GM12891 (cell line): Measurements from ENCODE around the gene OOEP.
"Not testable (repeated sequence)": the region's sequence is repeated elsewhere in the genome, so short reads cannot be mapped to it uniquely, and the experiment has no call there.

Experiments used
- DNase-seq: peaks from one replicate; pipeline ENCODE4 v3.0.0; 2011; ENCODE audit warnings: low spot score; ENCODE audit not compliant: insufficient read length
- FAIRE-seq: peaks from 2 replicates; lab custom pipeline; 2011; peaks lifted over from hg19 to GRCh38; lab: Jason Lieb, UNC
- PAX5 ChIP-seq: IDR thresholded peaks from 2 replicates; pipeline ENCODE4 v1.6.1; 2011; ENCODE audit warnings: low read length, moderate library complexity, mild to moderate bottlenecking; ENCODE audit not compliant: insufficient read depth, severe bottlenecking
- POLR2A ChIP-seq: IDR thresholded peaks from 2 replicates; pipeline ENCODE4 v1.6.1; 2011; ENCODE audit warnings: low read depth, low read length, control low read depth
- POLR2AphosphoS5 ChIP-seq: IDR thresholded peaks from 2 replicates; pipeline ENCODE4 v1.6.1; 2011; ENCODE audit warnings: low read depth, low read length, control low read depth
- POU2F2 ChIP-seq: IDR thresholded peaks from 2 replicates; pipeline ENCODE4 v1.6.1; 2011; ENCODE audit warnings: low read depth, mild to moderate bottlenecking, control low read depth, low read length, moderate library complexity
- SPI1 ChIP-seq: IDR thresholded peaks from 2 replicates; pipeline ENCODE4 v1.6.1; 2011; ENCODE audit warnings: low read depth, low read length, control low read depth
- TAF1 ChIP-seq: IDR thresholded peaks from 2 replicates; pipeline ENCODE4 v1.6.1; 2011; ENCODE audit warnings: low read depth, low read length, control low read depth

OOEP gene

DNA sequence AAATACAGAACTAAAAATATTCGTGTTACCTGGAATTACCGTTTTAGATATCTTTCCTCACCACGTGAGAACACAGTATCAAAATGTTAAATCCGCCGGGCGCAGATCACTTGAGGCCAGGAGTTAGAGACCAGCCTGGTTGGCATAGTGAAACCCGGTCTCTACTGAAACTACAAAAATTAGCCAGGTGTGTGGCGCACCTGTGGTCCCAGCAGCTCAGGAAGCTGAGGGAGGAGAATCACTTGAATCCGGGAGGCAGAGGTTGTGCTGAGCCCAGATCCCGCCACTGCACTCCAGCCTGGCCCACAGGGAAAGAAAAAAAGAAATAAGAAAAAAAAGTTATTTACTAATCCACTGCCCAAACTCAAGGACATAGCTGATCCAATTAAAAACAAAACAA lies 20.2 kb upstream of the OOEP start:
- no peak for TF ChIP-seq SPI1
- TF ChIP-seq POLR2AphosphoS5 = no peak
- TF ChIP-seq POU2F2 = no peak
- TF ChIP-seq TAF1 = no peak
- TF ChIP-seq PAX5 = no peak
- TF ChIP-seq POLR2A = no peak
- DNase-seq (no peak), FAIRE-seq (no peak)

DNA sequence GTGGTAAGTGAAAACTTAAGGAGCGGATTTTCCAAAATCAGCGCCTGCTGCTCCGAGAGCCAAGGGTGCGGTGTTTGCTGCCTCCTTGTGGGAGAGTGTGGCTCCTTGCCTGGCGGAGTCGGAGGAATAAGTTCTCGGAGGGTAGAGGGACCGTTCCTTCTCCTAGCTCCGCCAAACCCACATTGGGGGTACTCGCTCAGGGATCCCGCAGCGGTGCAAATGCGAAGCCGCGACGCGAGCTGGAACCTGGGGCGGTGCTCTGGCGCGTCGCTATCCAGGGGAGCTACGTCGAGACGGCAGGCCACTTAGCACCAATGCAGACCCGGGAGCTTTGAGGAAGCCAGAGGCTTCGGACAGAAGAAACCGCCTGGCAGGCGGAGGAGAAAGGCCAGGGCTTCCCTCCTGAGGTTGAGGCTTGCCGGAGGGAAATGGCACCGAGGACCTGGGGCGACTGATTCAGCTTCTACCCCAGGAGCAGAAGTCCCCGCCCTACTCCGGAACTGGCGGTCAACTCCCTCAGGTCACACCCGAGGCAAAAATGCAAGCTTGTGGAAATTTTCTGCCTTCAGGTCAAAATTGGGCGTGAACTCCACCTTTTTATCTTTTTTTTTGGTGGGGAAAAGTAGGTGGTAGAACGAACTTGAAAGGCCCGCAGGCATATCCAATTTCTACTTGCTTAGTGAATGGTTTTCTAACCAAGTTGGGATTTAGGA lies 19.3 kb upstream of the OOEP start:
- DNase-seq (peak; percentile 59), FAIRE-seq (peak; percentile 76)
- peak; percentile 21; the same call in 1 of the 2 replicates for TF ChIP-seq SPI1
- TF ChIP-seq POU2F2 = no peak

DNA sequence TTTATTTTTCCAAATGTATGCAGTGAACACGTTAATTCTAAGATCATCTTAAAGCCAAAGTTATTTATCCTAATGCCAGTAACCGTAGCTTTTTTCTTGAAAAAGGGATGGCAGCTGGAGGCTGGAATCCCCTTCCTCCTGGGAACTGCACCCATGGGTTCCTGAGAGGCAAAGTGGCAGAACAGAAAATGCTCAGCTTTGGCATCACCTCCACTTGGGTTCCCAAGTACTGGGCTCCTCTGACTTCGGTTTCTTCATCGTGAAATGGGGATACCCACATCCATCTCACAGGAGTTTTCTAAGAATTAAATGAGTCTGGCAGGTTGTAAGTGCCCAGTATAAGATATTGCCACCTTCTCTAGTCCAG lies 18.7 kb upstream of the OOEP start:
- DNase-seq = no peak

DNA sequence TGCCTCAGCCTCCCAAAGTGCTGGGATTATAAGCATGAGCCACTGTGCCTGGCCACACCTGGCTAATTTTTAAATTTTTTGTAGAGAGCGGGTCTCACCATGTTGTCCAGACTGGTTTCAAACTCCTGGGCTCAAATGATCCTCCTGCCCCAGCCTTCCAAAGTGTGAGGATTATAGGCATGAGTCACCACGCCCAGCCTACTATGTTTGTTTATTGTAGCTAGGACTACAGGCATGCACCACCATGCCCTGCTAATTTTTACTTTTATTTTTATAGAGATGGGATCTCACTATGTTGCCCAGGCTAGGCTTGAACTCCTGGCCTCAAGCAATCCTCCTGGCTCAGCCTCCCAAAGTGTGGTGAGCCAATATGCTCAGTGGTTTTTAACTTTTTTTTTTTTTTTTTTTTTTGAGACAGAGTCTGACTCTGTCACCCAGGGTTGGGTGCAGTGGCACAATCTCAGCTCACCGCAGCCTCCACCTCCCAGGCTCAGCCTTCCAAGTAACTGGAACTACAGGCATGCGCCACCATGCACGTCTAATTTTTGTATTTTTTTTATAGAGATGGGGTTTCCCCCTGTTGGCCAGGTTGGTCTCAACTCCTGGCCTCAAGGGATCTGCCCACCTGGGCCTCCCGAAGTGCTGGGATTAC lies 12.9 kb upstream of the OOEP start:
- DNase-seq (no peak), FAIRE-seq (no peak)
- TF ChIP-seq PAX5 (no peak), SPI1 (no peak), POLR2AphosphoS5 (no peak), POU2F2 (no peak), POLR2A (no peak), TAF1 (no peak)

More for the DNA sequence above, 18.7 kb upstream of the OOEP start:
- FAIRE-seq = peak; percentile 23
- TF ChIP-seq POU2F2 (no peak), TAF1 (no peak)

DNA sequence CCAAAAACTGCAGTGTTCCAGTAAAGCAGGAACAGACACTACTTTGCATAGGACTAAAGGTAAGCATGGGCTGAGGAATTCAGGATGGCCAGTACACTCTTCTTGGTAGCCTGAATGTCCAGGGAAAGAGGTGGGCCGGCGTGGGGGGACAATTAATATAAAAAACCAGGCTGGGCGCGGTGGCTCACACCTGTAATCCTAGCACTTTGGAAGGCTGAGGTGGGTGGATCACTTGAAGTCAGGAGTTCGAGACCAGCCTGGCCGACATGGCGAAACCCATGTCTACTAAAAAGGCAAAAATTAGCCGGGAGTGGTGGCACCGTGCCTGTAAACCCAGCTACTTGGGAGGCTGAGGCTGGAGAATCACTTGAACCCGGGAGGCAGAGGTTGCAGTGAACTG lies 11.8 kb upstream of the OOEP start:
- not testable (repeated sequence) for FAIRE-seq, DNase-seq

DNA sequence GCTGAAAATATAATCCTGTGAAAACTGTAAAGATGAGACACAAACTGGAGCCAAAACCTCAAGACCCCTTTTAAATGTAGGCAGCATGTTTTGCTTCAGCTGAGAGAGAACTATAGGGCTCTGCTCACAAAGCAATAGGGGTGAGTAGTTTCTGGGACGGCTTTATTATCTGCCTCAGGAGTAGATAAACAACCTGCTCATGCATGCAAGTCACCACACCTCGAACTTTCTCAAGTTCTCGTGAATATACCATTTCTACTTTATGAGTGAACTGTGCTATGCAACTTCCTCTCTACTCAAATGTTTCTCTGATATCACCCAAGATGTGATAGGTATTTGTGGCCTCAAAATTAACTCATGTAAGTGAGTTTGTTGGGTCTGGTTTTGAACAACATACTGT lies 7.5 kb upstream of the OOEP start:
- FAIRE-seq (peak; percentile 9), DNase-seq (no peak)
- TF ChIP-seq POU2F2 (no peak), TAF1 (no peak), PAX5 (no peak), POLR2A (no peak), POLR2AphosphoS5 (no peak), SPI1 (no peak; the same call in 1 of the 2 replicates)

DNA sequence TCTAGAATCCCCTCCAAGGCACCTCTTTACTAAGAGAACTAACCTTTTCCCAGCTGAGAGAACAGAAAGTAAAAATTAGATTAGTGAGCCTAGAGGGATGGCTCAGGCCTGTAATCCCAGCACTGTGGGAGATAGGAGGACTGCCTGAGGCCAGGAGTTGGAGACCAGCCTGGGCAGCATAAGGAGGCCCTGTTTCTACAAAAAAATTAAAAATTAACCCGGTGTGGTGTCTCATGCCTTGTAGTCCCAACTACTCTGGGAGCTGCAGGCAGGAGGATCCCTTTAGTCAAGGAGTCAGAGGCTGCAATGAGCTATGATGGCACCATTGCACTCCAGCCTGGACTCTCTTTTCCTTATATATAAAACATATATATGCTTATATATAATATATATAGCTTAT lies 5.5 kb upstream of the OOEP start:
- DNase-seq (no peak), FAIRE-seq (no peak)
- TF ChIP-seq POU2F2 (no peak), POLR2A (no peak), POLR2AphosphoS5 (no peak), SPI1 (no peak), PAX5 (no peak), TAF1 (no peak)

DNA sequence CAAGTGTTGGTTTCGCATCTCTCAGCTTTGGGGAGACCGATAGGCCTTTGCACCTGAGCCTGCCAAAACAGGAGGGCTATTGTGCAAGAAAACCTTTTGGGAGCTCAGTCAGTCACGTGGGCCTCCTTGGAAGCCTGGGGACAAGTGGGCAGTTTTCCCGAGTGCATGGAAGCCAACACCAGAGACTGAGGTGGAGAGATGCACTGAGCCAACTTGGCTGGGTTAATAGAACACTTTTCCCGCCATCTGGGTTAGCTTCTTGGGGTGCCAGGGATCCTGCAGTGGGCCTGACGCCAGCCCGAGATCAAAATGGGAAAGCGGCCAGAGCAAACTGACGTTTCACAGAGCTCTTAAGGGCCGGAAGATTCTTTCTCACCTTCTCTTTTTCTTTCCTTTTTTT lies 2.8 kb upstream of the OOEP start:
- FAIRE-seq = no peak
- TF ChIP-seq POLR2AphosphoS5 (no peak), POLR2A (no peak)
- DNase-seq = no peak

DNA sequence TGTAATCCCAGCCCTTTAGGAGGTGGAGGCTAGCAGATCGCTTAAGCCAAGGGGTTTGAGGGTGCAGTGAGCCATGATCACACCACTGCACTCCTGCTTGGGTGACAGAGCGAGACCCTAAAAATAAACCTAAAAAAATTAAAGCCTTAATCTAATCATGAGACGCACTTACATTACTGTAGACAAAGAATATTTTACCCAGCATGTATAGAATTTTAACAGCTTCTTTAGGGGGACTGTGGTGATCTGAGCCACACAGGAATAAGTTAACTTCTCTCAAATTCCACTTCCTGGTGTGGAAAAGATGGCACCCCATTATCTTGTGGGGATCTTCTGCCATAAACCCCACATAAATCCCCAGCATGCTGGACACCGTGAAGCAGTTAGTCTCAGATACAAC lies 2.3 kb upstream of the OOEP start:
- TF ChIP-seq POLR2A = no peak
- DNase-seq (no peak), FAIRE-seq (no peak)

DNA sequence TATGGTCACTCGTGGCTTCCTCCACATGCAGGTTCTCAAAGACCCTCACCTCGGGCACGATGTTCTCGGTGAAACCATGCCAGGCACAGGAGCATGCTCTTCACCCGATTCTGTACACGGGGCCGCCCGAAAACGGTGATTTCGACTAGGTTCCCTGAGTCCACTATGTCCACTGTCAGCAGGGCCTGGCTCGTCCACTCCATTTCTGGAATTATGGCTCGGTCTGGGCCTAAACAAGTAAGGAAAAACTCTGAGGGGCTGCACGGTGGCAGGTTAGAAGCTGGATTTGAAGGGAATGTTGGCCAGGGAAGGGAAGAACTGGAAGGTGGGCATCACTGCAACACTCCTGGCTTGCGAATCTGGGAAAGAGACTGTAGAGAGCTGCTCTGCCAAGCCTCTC lies 540 bp downstream of the OOEP start:
- FAIRE-seq = no peak
- TF ChIP-seq POU2F2 = no peak
- TF ChIP-seq POLR2AphosphoS5 = no peak
- no peak for TF ChIP-seq POLR2A
- no peak for TF ChIP-seq PAX5
- no peak for TF ChIP-seq SPI1
- no peak for TF ChIP-seq TAF1
- DNase-seq = no peak

DNA sequence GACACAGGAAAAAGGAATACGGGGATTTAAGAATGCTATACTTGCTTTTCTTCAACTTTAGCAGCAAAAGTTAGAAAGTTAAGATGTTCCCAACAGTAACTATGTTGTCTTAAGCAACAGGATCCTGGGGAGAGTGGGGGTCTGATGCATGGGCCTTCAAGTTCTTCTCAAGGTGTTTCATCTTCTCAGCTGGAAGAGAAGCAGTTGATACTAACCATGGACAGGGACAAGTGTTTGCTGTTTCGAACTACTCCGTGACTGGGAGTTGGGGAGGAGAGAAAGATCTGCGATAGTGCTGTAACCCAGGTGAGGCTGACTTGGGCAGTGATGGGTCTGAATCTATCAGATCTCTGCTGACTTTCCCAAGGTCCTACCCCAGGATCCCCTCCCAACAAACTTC lies 1.0 kb downstream of the OOEP start:
- DNase-seq (no peak), FAIRE-seq (no peak)
- no peak for TF ChIP-seq POLR2AphosphoS5
- no peak for TF ChIP-seq POU2F2
- no peak for TF ChIP-seq SPI1
- TF ChIP-seq TAF1 = no peak
- TF ChIP-seq PAX5 = no peak
- no peak for TF ChIP-seq POLR2A

DNA sequence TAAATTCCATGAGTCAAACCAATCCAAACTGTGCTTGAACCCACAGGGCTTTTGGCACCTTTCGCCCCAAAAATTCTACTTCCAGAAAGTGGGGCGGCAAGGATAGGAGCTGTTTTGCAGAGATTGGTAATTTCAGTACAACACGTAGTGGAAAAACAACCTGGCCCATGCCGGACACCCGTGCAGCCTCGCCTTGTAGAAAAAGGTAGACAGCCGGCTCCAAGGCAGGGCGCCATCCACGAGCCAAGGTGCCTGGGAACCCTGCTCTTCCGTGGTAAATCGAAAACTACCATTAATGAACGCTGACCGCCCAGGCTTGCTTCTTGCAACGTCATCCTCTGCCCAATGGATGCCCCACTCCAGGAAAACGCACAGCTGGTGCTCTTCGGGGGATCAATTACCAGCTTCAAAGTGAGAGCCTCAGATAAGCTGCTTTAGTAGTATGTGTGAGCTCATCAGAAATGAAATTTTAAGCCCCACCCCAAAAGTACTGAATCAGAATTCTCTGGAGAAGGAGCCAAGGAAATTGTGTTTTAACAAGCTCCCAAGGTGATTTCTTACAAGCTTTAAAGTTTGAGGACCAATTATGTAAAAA lies 1.8 kb downstream of the OOEP start:
- FAIRE-seq (no peak), DNase-seq (no peak)
- TF ChIP-seq POLR2A (no peak), PAX5 (no peak), TAF1 (no peak), POLR2AphosphoS5 (no peak), POU2F2 (no peak), SPI1 (no peak)
